ENCODE results near the gene REG1A.

DNA sequence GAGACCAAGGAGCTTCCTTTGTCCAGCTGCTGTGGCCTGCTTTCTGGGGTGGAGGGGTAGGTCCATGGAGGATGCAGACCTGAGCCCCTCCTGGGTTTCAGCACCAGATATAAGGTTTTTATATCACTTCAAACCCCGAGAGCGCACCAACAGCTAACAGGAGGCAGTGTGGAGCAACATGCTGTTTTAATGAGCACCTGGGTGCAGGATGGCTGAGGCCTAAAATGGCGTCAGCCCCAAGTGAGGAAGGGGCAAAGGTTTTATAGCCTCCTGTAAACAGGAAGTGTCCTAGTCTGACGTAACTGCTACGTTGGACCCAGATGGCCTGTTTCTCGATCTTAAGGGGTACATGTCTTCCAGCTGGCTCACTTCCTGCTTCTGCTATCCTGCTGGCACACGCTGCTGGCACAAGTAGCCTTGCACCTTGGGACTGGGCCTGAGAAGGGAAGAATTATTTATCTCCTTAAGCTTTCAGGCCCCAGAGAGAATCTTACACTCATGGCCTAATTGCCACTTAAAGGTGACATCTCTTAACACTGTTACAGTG is 21.1 kb upstream of the REG1A start:
- TF ChIP-seq CTCF (IDR thresholded peaks at IDR 0.05; ENCODE audit: low read depth, low read length, missing input control), result no peak
- TF ChIP-seq, protein P1, sequence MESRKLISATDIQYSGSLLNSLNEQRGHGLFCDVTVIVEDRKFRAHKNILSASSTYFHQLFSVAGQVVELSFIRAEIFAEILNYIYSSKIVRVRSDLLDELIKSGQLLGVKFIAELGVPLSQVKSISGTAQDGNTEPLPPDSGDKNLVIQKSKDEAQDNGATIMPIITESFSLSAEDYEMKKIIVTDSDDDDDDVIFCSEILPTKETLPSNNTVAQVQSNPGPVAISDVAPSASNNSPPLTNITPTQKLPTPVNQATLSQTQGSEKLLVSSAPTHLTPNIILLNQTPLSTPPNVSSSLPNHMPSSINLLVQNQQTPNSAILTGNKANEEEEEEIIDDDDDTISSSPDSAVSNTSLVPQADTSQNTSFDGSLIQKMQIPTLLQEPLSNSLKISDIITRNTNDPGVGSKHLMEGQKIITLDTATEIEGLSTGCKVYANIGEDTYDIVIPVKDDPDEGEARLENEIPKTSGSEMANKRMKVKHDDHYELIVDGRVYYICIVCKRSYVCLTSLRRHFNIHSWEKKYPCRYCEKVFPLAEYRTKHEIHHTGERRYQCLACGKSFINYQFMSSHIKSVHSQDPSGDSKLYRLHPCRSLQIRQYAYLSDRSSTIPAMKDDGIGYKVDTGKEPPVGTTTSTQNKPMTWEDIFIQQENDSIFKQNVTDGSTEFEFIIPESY (IDR thresholded peaks at IDR 0.05), result no peak
- TF ChIP-seq, protein P2, sequence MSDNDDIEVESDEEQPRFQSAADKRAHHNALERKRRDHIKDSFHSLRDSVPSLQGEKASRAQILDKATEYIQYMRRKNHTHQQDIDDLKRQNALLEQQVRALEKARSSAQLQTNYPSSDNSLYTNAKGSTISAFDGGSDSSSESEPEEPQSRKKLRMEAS (IDR thresholded peaks at IDR 0.05), result no peak
- no peak for TF ChIP-seq YY1 (IDR thresholded peaks at IDR 0.05)
